HG03097 (cell line): ENCODE data around the gene ZNF283.
"Not testable (repeated sequence)": the region's sequence is repeated elsewhere in the genome, so short reads cannot be mapped to it uniquely, and the experiment has no call there.

Source experiments
- ATAC-seq: cut with Tn5 transposase; IDR thresholded peaks from one replicate; pipeline ENCODE4 v1.9.1; 2021; ENCODE audit not compliant: unreplicated experiment, low FRiP score

ZNF283 gene

DNA sequence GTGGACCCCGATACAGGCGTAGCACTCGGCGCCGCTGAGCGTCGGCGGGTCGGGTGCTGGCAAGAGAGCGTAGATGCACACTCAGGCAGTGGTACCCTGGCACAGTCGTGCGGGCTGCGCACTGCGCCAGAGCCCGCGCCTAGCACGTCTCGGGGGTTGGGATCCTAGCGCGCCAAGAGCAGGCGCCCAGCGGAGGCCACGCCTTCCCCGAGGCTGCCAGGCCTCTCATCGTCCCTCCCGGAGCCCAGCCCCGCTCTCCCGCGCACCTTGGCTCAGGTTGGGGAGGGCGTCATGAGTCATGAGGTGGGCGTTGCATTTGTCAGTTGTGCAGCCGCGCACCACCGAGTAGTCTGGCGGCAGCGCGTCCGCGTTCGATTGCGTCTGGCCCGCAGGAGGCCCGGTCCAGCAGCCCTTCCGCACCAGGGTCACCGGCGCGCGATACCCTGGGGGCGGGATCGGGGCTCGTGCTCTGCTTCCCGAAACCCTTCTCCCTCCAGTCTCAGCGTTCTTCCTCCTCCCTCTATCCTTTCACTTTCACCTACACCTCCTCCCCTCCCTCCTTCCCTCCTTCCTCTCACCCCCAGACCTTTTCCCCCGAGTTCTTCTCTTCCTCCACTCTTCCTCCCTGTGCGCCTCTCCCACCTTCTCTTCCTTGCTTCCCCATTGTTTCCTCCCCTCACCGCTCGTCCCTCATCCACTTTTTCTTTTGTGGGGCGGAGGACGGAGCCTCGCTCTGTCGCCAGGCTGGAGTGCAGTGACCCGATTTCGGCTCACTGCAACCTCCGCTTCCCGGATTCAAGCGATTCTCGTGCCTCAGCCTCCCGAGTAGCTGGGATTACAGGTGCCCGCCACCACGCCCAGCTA, 28.3 kb upstream of the ZNF283 start:
- no peak for ATAC-seq

DNA sequence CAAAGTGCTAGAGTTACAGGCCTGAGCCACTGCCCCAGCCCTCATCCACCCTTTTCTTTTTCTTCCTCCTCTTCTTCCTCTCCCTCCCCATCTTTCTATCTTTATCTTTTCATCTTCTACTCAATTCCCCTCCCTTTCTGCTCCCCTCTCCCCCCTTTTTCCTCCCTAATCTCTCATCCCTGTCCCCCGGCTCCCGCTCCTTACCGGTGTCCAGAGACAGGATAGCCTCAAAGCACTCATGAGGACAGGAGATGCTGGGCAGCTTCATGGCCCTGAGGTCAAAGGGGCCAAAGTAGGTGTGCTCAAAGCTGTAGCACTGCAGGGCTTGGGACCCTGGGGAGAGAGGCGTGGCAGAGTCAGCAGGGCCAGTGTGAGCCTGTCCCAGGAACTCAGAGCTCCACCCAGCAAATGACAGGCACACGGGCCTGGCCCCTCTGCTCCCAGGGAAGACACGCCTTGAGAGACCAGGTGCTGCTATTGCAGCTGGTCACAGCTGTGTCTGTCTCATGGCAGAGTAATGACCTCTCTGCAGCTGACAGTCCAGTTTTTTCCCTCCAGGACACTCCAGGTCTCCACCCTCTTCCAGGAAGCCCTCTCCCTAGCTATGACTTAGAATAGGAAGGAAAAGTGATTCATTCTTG, 27.5 kb upstream of the ZNF283 start:
- ATAC-seq = no peak

DNA sequence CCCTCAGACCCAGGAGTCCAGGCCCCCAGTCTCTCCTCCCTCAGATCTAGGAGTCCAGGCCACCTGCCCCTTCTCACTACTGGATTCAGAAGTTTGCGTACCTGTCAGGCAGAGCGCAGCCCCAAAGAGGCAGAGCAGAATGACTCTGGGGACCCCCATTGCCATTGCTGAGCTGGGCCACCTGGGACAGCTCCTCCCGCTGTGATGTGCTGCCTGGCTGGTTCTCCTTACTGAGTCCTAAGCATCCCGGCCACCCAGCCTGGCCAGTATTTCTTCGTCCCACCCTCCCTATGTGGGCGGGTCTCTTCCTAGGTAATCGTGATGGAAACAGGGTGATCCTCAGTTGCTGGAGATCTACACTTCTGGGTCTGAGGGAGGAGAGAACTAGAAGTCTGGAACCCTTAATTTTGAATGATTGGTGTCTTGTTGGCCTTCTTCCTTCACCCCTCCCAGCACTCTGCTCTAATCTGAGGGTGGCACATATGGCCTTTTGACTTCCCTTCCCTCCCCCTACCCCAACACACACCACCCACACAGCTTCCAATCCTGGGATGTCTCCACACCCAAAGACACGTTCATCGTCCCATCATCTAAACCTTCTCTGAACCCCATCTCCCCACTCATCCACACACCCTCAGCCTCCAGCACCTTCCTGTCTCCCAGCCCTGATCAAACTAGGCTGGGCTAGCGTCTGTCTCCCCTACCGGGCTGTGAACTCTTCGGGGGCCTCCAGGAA, 24.7 kb upstream of the ZNF283 start, which contains the start of gene LYPD5:
TSS of gene LYPD5 (minus strand) at position 232 of the 736 bp plus-strand sequence. CDS start at position 165, 67 bp downstream.
- no peak for ATAC-seq

DNA sequence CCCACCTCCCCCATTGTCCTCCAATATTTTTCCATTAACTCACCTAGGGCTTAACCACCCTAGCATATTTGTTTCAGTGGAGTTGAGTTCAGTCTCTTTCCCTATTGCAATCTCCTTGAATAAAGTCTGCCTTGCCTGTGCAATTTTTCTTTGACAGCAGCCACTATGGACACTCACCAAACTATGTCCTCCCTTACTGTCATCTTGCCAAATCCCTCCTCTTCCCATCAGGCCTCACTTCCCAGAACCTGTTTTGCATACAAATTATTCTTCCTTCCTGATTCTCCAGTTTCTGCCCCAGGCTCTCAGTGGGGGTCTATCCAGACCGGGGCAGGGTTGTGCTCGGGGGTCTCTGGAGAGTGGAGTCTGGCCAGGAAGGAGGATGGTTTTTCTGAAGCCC, 22.7 kb upstream of the ZNF283 start:
- ATAC-seq = no peak

DNA sequence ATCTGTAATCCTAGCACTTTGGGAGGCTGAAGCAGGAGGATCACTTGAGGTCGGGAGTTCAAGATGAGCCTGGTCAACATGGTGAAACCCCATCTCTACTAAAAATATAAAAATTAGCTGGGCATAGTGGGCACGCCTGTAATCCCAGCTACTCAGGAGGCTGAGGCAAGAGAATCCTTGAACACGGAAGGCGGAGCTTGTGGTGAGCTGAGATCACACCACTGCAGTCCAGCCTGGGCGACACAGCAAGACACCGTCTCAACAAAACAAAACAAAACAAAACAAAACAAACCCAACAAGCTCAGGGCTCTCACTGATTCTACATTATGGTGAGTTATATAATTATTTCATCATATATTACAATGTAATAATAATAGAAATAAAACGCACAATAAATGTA, 20.7 kb upstream of the ZNF283 start:
- not testable (repeated sequence) for ATAC-seq

DNA sequence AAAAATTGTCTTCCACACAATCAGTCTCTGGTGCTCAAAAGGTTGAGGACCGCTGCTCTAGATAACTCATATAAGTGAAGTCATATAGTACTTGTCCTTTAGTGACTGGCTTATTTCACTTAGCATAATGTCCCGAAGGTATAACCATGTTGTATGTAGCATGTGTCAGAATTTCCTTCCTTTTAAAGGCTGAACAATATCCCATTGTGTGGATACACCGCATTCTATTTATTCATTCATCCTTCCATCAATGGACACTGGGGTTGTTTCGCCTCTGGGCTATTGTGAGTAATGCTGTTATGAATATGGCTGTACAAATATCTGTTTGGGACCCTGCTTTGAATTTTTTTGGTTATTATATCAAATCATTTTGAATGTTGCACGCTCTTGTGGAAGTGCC, 20.3 kb upstream of the ZNF283 start:
- no peak for ATAC-seq

DNA sequence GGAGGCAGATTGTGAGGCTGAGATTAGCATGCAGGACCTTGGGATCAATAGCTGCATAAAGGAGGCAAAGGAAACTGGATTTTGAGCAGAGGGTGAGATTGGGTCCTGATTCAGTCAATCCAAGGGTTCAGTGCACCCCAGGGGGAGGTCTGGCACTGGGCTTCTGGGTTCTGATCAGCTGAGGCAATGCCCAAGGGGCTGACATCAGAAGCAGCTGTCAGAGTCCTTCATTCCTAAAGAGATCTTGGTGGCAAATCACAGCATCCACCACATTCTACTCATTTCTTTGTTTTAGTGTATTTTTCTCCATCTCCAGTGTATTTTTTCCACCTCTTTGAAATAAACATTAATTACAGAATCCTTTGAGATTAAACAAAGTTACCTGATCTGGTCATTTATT, 19.5 kb upstream of the ZNF283 start:
- no peak for ATAC-seq

DNA sequence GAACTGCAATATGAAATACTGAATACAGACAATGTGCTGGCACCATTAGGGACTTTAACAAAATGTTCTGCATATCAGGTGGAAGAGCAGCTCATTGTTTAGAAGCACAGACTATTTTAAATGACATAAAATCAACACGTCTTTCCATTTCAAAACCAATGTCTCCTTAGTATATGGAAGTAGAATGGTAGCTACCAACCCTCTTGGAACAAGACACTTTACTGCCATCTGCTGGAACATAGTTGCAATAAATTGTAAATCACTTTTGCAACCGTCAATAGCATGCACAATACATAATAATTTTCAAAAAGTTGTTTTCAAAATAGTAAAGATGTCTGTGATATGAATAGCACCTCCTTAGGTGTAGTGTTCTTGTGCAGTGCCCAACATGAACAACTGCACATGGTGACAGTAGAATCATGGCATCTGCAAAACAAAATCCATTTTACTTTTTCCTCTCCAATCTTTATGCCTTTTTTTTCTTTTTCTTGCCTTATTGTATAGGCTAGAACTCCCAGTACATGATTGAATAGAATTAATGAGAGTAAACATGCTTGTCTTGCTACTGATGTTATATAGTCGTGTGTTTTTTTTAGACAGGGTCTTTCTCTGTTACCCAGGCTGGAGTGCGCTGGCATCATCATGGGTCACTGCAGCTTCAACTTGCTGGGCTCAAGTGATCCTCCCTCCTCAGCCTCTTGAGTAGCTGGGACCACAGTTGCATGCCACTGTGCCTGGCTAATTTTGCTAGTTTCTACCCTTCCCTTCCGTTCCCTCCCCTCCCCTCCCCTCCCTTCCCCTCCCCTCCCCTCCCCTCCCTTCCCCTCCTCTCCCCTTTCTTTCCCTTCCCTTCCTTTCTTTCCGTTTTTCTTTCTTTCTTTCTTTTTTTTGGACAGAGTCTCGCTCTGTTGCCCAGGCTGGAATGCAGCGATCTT, 17.1 kb upstream of the ZNF283 start:
- ATAC-seq = no peak

DNA sequence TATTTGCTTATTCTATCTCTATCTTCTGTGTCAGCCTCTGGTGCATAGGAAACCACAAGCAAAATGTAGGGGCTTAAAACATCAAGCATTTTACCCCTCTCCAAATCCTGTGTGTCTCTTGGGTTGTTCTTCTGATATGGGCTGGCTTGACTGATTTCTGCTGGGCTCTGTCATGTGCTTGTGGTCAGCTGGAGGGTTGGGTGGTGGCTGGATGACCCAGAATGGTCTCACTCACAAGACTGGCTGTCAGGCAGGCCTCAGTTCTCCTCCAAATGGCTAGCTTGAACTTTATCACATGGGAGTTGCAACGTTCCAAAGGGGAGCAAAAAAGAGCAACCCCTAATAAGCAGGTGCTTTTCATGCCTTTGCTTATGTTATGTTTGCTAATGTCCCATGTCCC, 15.3 kb upstream of the ZNF283 start:
- ATAC-seq = no peak

DNA sequence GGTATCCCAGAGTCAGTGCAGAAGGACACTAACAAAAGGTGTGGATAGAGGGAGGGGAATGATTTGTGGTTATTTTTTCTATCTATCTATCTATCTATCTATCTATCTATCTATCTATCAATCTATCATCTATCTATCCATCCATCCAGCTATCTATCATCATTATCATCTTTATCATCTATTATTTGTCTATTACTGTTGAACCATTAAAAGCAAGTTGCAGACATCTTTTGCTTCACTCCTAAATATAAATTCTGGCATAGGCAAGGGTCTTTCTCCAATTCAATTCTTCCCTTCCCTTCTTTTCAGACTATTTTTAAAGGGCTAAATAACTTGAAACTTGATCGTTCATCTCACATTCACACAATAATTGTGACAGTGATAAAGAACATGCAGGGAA, 14.9 kb upstream of the ZNF283 start:
- ATAC-seq = no peak

DNA sequence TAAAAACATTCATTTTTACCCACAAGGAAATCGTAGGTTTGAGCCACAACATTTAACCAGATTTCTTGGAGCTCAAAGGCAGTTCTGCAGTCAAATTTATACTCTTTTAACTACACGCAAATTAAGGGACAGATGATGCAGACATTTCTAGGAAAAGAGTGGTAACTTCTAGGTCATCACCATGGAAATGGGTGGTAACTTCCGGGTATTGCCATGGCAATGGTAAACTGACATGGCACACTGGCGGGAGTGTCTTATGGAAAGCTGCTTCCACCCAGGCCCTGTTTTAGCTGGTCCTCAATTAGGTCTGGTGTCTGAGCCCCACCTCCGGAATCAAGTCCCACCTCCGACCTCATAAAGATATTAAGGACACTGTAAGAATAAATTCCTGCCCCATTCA, 14.4 kb upstream of the ZNF283 start:
- no peak for ATAC-seq

DNA sequence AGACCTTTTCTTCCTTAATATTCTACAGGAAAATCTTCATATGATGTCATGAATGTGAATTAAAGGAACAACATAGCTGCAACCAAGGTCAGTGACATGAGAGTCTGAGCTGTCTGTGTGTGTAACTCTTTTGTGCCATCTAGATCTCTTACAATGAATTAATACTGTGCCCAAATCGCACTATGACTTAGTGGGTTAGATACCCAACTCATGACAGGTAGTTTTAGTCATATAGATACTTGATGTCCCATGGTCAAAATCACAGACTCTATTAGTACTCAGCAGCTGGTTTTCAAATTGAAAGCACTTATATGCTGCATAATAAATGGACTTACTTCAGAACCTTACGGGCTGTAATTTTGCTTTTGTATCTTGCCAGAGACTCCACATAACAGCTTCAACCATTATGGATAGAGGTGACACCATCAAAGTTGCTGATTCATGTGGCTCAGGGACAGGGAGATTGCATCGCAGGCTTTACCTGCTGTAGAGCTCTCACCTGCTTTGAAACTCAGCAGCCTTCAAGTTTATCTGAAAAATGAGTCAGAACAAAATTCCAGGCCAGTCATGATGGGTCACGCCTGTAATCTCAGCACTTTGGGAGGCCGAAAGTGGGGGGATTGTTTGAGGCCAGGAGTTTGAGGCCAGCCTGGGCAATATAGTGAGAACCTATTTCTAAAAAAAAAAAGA, 12.3 kb upstream of the ZNF283 start:
- no peak for ATAC-seq

DNA sequence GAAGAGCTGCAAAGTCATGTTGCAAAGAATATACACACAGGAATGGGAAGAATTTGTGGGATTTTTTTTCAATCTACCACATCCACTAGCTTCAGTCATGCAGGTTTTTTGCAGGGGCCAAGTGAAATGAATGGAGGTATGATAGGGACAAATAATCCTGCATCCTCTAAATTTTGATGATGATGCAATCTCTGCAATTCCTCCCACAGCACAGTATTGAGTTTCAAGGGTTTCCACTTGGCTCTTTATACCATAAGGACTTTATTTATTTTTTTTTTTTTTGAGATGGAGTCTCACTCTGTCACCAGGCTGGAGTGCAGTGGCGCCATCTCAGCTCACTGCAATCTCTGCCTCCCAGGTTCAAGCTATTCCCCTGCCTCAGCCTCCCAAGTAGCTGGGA, 9.7 kb upstream of the ZNF283 start:
- ATAC-seq = not testable (repeated sequence)

DNA sequence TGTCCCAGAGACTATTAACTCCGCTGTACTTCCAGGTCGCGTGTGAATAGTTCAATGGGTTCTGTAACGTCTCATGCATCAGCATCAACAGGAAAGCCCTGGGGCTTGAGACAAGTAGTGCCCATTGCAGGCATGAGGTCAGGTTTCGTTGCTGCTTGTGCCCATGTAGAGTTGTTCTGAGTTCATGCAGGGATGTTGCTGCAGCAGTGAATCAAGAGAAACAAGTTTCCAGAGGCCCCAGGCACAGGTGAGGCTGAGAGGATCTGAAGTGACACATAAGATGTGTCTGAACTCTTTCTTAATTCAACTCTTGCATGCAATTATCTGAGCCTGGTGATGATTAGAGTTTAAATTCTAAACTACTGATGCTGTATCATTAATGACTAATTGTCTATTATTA, 8.6 kb upstream of the ZNF283 start:
- no peak for ATAC-seq

DNA sequence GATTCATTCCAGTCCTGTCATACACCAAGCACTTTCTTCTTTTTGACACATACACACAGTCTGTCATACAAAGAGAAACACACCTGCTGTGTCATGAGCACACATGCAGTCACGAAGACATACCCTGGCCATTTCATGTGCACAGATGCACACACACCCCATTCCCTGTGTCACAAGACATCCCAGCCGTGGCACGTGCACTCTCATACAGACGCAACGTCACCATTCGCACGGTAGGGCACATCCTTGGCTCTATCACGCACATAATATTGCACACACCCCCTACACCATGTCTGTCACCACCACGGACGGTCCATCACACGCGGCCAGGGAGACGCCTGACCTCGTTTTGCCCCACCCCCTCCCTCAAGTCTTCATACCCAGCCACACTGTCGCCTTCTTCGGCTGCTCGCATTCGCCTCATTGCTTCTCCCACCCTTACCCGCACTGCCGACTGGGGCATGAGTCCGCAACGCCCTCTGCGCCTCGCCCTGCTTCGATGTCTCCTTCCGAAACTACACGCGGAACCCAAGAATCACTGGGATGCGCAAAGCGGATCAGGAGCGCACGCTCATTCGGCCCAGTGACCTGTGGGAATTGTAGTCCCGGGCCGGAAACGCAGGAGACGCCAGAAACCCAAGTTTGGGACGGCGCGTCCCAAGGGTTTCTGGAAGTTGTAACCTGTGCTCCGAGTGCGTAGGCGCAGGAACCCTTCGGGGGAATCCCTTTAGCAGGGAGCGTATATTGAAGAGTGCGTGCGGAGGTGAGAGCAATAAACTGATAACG, 6.8 kb upstream of the ZNF283 start:
- no peak for ATAC-seq

DNA sequence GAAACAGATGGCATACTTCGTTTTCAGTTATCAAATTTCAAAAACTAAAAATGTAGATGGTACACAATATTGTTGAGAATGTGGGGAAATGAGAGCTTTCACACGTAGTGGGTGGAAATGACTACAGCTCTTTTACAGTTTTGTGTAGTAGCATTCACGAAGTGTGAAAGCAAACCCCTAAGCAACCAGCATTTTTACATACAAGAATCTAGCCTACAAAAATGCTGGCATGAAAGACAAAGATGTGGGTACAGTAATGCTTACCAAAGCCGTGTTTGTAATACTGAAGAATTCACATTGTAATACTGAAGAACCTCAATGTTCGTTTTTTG, 6.3 kb upstream of the ZNF283 start:
- no peak for ATAC-seq

DNA sequence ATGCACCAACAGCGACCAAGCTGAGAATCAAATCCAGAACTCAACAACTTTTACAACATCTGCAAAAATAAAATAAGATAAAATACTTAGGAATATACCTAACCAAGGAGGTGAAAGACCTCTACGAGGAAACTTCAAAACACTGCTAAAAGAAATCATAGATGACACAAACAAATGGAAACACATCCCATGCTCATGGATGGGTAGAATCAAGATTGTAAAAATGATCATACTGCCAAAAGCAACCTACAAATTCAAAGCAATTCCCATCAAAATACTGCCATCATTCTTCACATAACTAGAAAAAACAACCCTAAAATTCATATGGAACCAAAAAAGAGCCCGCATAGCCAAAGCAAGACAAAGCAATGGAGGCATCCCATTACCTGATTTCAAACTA, 3.3 kb upstream of the ZNF283 start:
- ATAC-seq = not testable (repeated sequence)

DNA sequence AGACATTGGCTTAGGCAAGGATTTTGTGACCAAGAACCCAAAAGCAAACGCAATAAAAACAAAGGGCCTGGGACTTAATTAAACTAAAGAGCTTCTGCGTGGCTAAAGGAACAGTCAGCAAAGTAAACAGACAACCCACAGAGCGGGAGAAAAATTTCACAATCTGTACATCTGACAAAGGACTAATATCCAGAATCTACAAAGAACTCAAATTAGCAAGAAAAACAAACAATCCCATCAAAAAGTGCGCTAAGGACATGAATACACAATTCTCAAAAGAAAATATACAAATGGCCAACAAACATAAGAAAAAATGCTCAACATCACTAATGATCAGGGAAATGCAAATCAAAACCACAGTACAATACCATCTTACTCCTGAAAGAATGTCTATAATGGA, 2.5 kb upstream of the ZNF283 start:
- ATAC-seq = not testable (repeated sequence)

DNA sequence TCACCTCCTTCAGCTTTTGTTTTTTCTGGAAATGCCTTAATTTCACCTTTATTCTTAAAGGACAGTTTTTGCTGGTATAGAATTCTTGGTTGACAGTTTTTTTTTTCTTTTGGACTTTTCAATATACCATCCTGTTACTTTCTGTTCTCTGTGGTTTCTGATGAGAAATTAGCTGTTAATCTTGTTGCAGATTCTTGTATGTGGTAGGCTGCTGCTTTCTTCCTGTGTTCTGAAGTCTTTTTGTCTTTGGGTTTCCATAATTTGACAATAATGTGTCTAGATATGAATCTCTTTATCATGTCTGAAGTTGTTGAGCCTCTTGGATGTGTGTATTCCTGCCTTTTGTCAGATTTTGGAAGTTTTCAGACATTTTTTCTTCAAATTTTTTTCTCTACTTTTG, 12.0 kb downstream of the ZNF283 start:
- ATAC-seq = no peak
